ENCODE results near the gene CCDC167.
A peak's percentile ranks its signal among the peaks of the same experiment; 100 is the strongest.

CCDC167 gene

DNA sequence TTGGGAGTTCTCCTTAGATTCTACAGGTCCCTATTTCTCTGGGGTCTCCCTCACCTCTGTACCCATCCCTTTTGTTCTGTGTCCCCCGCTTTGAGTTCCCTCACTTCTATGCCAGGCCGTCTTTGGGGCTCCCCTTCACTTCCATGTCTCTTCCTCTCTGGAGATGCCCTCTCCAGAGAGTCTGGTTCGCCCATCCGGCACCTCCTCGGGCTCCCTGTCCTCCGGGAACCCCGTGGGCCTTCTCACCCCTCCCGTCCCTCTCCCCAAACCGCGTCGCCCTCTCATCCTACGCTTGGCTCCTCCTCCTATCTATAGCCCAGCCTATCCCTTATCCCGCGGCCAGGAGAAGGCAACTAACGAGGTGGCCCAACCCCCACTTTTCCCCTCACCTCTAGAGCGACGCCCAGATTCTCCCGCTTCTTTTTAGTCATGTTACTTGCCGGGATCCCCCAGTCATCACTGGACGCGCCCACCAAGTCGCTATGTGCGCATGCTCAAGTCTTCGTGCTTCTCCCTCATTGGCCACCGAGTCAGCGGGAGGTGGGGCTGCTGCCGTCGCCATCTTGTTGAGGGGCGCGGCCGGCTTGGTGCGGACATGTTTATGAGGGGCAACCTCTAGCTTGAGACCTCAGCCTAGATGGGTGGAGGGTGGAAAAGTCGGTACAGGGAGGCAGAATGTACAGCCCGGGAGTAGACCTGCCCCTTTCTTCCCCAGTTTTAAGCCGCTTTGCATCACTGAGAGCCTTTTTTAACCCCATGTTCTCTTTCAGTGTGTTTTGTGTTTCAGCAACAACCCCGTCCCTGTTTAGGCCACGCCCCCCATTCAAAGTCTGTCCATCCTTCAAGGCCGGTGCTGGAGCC lies at the start of gene CCDC167:
Gene CCDC167 (minus strand): TSS at position 461 of the 861 bp plus-strand sequence. CDS start 30 bp downstream, at position 431.
- DNase-seq: peak; percentile 98

DNA sequence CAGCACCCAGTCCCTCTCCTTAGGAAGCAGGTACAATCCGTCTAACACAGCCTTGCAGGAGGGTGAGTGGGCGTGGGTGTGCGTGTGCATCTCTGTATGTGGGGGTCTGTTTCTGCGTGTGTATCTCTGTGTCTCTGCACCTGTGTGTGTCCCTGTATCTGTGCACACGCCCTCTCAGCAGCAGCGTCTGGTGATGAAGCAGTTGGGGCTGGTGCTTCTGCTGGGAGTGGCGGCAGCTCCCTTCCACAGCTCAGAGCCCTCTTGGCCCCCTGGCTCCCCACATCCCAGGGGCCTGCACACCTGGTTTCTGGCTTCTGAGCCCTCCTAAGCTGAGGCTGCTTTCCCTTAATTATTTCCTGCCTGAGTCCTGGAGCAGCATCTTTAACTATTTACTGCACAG lies 49.5 kb upstream of the CCDC167 start:
- no peak for DNase-seq

DNA sequence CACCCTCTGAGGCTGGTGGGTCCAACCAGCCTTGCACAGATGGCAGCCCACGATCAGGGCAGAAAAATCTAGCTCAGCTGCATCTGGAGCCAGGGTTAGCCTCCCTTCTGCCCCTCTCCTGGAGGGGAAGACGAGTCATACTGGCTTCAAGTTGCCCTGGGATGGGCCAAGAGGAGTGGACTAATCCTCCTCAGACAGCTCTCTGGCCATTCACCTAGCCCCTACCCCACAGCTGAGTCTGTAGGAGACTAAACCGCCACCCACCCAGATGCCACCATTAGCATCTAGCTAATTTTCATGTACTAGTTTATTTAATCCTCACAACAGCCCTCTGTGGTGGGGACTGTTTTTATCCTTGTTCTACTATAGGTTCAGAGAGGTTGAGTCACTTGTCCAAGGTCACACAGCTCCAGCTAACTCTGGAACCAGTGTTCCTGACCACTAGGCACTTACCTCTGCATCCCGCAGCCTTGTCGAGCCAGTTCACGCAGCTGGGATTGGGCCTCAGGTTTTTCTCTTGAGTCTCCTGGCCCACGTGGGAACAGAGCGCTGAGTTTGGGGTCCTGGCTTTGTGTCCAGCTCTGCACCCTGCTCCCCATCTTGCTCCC lies 48.5 kb upstream of the CCDC167 start:
- DNase-seq: no peak

DNA sequence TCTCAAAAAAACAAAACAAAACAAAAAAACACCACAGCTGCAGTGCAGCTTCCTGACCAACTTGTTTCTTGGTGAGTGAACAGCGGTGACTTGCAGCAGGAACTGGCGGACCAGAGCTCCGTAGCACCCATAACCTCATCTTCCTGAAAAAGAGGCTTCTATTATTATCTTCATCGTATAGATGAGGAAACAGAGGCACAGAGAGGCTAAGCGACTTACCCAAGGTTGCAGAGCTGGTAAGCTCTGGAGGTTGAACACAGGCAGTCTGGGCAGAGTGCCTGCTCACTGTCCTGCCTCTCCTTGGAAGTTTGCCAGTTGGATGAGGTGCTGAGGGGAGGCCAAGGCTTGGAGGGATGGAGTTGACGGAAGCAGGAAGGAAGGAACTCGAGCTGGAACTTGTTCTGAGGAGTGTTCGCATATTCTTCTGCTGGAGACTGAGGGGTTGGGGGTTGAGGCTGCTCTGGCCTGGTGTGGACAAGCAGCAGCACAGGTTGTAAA lies 47.9 kb upstream of the CCDC167 start:
- DNase-seq: peak; percentile 36

DNA sequence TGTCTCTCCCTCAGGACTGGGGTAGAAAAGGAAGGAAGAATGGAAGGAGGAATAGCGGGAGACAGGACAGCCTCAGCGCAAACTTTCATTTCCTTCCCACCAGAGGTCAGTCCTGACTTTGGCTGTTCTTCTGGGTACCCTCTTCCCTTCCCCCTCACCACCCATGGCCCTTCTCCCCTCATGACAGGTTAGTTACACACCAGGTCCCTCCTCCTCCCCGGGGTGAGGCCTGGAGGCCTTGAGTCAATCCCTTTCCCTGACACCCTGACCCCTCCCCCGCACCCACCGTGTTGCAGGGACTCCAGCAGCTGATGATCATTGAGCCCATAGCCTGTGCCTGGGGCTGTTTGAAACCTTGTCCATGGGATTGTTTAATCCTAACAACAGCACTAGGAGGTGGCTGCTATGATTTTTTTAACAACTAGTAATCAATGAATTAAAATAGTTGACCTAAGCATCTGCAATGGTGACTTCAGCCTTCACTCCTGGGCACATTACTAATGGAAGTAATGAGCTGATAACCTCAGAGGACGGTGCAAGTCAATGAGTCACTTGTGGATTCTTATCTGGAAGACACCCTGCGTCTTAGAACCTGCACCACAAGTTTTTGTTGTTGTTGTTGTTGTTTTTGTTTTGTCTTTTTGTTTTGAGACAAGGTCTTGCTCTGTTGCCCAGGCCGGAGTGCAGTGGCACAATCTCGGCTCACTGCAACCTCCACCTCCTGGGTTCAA lies 46.6 kb upstream of the CCDC167 start:
- no peak for DNase-seq

DNA sequence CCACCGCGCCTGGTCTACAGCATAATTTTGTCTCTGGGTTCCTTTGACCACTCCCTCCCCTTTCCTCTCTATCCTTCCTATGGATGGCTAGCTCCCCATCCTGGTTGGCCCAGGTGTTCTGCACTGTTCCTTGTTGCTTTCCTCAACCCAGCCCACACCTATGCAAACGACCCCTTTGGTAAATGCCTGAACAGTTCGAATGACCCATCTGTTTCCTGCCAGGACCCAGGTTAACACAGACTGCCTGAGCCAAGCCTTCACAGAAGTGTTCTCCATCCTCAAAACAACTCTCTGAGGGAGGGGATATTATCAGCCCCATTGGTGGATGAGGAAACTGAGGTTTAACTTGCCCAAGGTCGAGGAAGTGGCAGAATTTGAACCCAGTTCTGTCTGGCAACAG lies 44.8 kb upstream of the CCDC167 start:
- DNase-seq: no peak

DNA sequence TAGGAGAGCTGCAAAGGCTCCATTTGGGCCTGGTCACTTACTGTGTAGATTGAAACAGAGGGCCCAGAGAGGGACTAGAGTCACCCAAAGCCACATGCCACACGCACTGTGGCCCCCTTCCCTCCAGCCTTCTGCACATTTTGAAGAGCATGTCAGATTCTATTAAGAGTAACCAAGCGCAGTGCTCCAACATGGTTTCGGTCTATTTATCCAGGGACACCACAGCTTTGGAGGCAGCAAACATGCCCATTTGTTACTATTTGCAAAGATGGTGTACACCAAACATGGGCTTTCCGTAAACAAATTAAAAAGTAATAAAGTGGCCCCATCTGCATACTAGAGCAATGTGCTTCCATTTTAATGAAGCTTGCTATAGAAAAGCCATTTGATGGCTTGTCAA lies 43.7 kb upstream of the CCDC167 start:
- no peak for DNase-seq

DNA sequence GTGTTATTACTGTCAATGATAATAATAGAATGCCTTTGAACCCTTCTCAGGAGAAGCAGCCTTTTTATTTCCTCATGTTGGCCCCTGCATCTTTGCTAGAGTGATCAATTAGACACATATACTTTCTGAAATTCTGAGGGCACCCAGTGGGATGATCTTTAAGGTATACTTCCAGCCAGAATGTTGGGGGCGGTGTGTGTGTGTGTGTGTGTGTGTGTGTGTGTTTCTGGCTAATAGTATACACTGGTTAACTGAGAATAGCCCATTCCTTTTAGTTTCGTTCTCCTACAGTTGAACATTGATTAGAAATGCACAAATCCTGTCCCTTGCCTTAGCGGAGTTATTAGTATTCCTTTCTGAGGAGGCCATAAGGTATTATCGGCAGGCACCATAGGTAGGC lies 41.7 kb upstream of the CCDC167 start:
- DNase-seq: no peak

DNA sequence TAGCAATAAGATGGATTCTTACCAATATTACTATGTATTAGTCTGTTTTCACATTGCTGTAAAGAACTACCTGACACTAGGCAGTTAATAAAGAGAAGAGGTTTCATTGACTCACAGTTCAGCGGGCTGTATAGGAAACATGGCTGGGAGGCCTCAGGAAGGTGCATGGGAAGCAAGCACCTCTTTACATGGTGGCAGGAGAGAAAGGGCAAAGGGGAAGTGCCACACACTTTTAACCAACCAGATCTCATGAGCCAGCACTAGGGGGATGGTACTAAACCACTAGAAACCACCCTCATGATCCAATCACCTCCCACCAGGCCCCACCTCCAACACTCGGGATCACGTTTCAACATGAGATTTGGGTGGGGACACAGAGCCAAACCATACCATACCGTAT lies 40.7 kb upstream of the CCDC167 start:
- no peak for DNase-seq

DNA sequence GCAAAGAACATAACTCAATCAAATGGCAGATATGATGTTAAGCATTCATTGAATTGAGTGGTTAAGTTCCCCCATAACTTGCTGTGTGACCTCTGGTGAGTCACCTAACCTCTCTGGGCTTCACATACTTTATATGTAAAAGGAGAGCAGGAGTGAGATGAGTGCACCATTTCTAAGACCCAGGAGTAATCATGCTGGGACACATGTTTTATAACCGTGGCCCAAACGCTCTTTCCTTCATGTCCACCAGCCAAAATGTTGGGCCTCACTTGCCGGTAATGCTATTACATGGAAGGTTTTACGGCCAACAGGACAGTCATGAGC lies 40.3 kb upstream of the CCDC167 start:
- DNase-seq: no peak

DNA sequence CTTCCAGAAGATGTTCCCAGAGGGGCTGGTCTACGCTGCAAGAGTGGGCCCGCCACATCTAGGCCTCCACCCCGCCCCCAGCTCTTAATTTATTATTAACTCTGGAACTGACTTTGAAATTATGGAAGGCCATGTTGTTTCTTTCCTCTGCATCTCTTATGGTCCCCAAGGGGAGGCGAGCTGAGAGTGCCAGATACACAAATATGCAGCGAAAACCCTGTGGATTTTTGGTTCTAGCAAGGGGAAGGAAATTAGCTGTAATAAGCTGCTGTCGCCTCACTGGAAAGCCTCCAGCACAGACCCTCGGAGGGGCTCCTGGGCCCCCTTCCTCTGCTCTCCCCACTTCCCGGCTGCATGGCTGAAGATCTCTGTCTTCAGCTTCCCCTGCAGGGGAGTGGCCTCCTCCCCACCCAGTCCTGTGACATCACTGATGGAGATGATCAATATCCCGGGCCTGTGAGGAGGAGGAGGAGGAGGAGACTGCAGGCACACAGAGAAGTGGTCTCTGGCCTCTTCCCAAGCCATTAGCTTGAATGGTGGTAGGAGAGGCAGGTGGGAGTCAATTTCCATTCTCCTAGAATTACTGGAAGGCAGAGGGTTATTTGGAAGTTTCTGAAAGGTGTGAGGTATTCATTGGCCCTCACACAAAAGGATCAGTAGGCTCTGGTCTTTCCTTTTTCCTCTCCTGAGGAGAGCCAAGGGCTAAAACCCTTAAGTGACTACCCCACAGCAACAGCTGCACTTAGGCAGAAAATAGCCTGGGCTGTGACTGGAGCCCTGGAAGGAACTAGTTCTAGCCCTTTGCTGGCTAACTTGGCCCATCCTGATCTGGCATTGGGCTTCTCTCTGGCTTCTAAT lies 39.7 kb upstream of the CCDC167 start:
- no peak for DNase-seq

DNA sequence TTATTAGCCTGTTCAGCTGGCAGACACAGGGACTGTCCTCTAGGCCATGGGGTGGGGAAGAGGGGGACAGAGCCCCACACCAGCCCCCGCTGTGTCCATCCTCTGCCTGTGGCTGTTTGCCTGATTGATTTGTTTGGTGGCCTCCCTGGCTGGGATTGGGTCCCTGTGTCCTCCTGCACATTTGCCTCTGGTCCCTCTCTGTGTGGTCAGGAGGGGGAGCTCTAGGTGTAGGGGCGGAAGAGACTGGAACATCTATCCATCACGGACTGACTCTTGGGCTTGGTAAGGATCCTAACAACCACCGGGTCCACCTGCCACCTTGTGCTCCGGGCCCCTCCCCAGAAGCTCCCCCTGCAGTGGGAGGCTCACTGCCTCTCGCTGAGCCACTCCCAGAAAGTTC lies 38.4 kb upstream of the CCDC167 start:
- DNase-seq: no peak

DNA sequence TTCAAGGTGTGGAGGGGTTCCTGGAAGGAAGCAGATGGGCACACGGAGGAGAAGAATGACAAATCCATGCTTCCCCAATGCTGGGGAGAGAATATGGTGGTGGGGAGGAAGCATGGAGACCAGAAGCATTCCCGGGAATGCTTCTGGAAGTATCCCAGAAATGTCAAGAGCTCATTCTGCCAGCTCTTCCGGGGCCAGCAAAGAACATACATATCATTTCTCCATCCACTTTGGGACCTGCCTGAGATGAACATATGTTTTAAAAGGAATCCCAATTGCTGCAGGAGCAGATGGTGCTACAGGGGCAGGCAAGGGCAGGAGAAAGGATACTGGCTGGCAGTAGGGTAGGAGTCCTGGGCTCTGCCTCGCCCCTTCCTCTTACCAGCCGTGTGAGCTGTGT lies 37.9 kb upstream of the CCDC167 start:
- DNase-seq: no peak

DNA sequence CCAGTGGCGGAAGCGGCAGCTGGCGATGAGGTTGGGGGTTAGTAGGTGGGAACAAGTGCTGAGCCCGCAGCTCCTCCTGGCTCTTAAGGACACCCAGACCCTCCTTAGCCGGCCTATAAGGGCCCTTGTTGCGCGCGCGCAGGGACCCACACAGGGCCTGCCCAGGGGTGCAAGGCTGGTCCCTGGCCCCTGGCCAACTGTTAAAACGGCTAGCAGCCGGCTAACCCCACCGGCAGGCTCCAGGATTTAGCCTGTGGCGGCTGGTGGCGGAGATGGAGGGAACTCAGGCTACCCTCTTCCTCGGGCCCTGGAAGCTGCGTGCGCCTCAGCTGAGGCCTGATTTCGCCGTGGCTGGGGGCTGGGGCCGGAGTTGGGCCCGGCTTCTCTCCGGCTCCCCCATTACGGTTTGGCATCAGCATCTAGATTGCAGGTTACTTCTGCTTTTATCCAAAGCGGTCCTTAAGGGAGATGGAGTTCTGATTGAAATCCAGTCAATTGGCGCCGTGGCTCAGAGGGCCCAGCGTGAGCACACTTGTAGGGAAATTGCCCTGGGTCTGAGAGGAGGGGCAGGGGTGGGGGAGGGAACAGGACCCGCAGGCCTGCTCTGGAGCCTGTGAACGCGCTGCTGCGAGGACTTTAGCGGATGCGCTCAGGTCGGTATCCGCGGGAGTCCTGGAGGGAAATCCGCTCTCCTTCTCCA lies 36.9 kb upstream of the CCDC167 start:
- DNase-seq: no peak

DNA sequence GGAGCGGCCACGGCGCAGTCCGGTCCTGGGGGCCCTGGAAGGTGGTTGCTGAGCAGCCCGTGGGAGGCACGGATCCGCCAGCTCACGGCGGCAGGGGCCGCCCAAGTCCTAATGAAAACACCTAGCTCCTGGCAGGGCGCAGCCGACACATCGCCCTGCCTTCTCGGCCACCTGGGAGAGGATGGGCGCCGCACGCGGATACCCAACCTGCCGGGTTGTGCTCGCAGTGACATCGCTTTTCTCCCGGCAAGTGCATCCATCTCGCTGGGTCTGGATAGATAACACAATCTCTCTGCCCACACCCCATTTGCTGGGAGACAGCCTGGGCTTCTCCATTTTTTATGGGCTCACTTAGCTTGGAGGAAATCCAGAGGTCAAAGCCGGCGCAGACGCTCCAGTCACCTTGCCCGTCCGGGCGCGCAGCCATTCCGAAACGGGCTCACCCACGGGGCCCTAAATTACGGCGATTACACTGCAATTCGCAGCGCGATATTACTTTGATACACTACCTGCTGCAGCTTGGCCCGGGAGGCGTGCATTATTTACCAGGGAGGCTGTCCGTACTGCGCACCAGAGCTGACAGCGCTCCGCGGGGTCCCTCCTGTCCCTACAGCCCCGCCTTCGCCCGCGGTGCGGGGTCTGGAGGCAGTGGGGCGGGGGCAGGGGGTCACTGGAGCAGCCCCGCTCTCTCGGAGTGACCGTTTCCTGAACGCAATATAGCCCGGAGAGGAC lies 36.2 kb upstream of the CCDC167 start:
- no peak for DNase-seq

DNA sequence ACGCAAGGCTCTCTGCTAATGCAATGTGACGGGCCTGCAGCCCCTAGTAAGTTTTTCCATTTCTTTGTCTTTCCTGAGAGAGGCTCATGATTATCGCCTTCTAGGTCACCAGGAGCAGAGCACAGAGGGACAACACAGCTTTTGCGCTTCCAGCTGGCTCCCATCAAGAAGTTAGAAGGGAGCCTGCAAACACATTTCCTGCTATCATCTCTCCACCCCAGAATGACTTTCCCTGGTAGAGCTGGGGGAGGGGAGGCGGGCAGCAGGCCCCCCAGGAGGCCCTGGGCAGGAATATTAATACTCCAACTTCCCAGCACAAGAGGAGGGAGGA lies 35.7 kb upstream of the CCDC167 start:
- no peak for DNase-seq

DNA sequence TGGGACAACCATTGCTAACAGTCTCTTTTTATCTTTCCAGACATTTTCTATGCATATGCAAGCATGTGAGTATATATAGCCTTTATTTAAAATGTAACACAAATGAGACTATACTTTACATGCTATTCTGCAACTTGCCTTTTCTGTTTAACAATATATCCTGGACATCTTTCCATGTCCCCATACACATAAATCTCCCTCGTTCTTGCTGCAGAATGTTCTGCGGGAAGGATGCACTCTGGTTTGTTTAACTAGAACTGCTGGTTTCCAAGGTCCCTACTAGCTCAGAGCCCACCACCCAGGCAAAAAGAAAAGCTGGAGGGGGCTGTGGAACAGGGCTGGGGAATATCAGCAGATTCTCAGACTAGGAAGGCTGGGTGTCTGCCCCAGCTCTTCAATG lies 35.2 kb upstream of the CCDC167 start:
- DNase-seq: no peak

DNA sequence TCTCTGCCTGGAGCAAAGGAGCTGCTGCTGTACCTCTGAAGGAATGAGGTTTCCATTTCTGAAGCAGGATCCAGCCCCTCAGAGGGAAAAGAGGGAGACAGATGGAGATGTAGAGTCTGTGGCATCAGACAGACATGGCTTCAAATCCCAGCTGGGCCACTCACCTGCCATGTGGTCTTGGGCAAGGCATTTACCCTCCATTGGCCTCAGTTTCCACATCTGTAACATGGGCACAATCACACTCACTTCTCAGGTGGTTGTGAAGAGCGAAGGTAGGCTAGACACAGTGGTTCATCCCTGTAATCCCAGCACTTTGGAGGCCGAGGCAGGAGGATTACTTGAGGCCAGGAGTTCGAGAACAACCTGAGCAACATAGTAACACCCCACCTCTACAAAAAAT lies 32.4 kb upstream of the CCDC167 start:
- no peak for DNase-seq

DNA sequence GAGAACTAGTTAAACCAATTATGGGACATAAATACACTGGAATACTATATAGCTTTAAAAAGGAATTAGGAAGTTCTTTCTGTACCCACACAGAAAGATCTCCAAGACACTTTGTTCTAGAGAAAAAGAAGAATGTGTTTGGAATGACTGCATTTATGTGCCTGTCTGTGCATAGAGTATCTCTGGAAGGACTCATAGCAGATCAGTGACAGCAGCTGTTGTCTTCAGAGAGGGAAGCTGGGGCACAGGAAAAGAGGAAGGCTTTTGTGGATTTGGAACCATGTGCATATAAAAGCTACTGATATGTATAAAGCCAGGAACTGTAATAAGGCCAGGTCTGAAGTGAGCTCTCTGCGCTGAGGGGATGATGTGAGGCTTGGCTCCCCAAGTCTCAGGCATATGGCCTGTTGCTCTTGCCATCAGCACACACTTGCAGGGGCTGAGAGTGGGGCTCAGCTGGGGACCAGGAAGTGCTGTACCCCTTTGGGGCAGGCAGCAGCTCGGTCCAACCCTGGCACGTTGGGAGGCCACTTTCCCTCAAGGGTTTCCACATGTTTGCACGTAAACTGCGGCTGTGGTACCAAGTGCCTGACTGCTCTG lies 31.8 kb upstream of the CCDC167 start:
- DNase-seq: no peak

DNA sequence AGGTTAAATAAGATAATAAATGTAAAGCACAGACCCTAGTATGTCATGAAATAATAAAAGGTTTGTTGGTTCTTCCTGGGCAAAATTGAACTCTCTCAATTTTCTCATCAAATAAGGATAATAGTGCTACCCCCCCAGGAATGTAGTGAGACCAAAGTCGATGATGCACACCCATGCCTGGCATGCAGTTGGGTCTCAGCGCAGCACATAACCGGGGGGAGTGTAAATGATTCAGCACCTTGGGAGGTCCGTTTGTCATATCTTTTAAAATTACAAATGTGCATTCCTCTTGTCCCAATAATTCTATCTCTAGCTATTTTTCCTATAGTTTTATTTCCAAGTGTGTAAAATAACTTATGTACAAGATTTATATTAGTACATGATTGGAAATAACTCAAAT lies 31.3 kb upstream of the CCDC167 start:
- DNase-seq: no peak

DNA sequence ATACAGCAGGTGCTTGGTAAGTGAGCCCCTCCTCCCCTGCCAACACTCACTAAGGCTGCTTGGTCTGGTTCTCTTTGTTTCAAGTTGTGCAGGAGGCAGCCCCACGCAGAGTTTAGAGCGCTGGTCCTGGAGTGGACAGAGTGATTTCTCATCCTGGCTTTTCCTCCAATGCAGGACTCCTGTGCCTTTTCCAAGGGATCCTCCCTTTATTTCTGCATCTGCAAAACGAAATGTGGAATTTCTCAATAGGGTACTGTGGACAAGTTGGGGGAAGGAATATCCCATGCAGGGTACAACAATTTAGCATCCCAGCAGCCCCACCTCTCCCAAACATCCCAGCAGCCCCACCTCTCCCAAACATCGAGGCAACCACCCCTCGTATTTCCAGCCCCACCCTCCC lies 30.6 kb upstream of the CCDC167 start:
- DNase-seq: no peak
